WTC11 (cell line): ENCODE results near the gene ARL13A.

Experiments
- AR ChIP-seq: fragments of 250-450 bp; sonication (Bioruptor Pico); IDR thresholded peaks from 2 replicates; pipeline ENCODE4 v1.9.0; 2021; ENCODE audit warnings: mild to moderate bottlenecking
- ATF1 ChIP-seq: sonication (generic); formaldehyde crosslinking; IDR thresholded peaks from 2 replicates; pipeline ENCODE4 v1.8.1; 2023; ENCODE audit warnings: mild to moderate bottlenecking, moderate library complexity, missing genetic modification reagents
- CREM ChIP-seq: sonication (generic); formaldehyde crosslinking; IDR thresholded peaks from 2 replicates; pipeline ENCODE4 v1.8.1; 2022; ENCODE audit warnings: mild to moderate bottlenecking, missing genetic modification reagents, moderate library complexity
- CTCF ChIP-seq: fragments of 200-600 bp; IDR thresholded peaks from 2 replicates; pipeline ENCODE4 v1.8.0; 2022; ENCODE audit warnings: antibody characterized with exemption
- MLX ChIP-seq: sonication (generic); formaldehyde crosslinking; IDR thresholded peaks from 2 replicates; pipeline ENCODE4 v1.8.1; 2023; ENCODE audit warnings: mild to moderate bottlenecking, missing genetic modification reagents, moderate library complexity
- PRRX2 ChIP-seq: fragments of 250-450 bp; sonication (Bioruptor Pico); IDR thresholded peaks from 2 replicates; pipeline ENCODE4 v1.8.0; 2021; ENCODE audit warnings: mild to moderate bottlenecking
- SP1 ChIP-seq: sonication (generic); formaldehyde crosslinking; conservative IDR thresholded peaks from 2 replicates; pipeline ENCODE4 v1.8.1; 2022; ENCODE audit warnings: missing genetic modification reagents
- TEAD1 ChIP-seq: sonication (generic); formaldehyde crosslinking; IDR thresholded peaks from 2 replicates; pipeline ENCODE4 v1.8.0; 2022; ENCODE audit warnings: mild to moderate bottlenecking, missing genetic modification reagents
- TP53 ChIP-seq: sonication (generic); formaldehyde crosslinking; IDR thresholded peaks from 2 replicates; pipeline ENCODE4 v1.8.1; 2023; ENCODE audit warnings: mild to moderate bottlenecking, missing genetic modification reagents
- TF ChIP-seq, protein P1 (sequence below): sonication (generic); formaldehyde crosslinking; conservative IDR thresholded peaks from 2 replicates; pipeline ENCODE4 v1.8.1; 2022; ENCODE audit warnings: mild to moderate bottlenecking, missing genetic modification reagents

- TF ChIP-seq TP53 (CRISPR knock-in tag) (no peak), CTCF (no peak), SP1 (CRISPR knock-in tag) (no peak), AR (CRISPR knock-in tag) (no peak), PRRX2 (CRISPR knock-in tag) (no peak), TEAD1 (no peak), MLX (no peak), ATF1 (CRISPR knock-in tag) (no peak), CREM (CRISPR knock-in tag) (no peak)
- TF ChIP-seq, protein P1, sequence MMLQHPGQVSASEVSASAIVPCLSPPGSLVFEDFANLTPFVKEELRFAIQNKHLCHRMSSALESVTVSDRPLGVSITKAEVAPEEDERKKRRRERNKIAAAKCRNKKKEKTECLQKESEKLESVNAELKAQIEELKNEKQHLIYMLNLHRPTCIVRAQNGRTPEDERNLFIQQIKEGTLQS (CRISPR knock-in tag): no peak
These were observed 70.7 kb downstream of the ARL13A start for GRCh38 chrX:101040197-101040596.
